Skeletal muscle tissue (tissue), 4 donors: ENCODE measurements around the gene ZNF195. TPM values are rescaled to one million over a fixed set of nuclear protein-coding genes. Genes with fewer than 3 reads are reported as not detected.

Source experiments
- H3K27ac ChIP-seq: one replicate; pipeline ENCODE4 v1.7.0; 2013; ENCODE audit warnings: mild to moderate bottlenecking, low read depth, low read length, inconsistent platforms
- H3K27me3 ChIP-seq, 3 donors: one replicate each; pipeline ENCODE4 v1.7.0; 2013; ENCODE audit warnings: low read length in 3 of 3; ENCODE audit not compliant: control insufficient read depth in 3 of 3, insufficient read depth in 3 of 3
- H3K36me3 ChIP-seq, 3 donors: one replicate each; pipeline ENCODE4 v1.7.0; 2013; ENCODE audit warnings: low read length in 3 of 3; ENCODE audit not compliant: control insufficient read depth in 3 of 3, insufficient read depth in 3 of 3
- H3K4me1 ChIP-seq, 3 donors: one replicate each; pipeline ENCODE4 v1.7.0; 2013; ENCODE audit warnings: low read length in 3 of 3, mild to moderate bottlenecking in 3 of 3; ENCODE audit not compliant: control insufficient read depth in 3 of 3, insufficient read depth in 3 of 3
- H3K4me3 ChIP-seq, 3 donors: one replicate each; pipeline ENCODE4 v1.7.0; 2013; ENCODE audit warnings: low read length in 3 of 3
- H3K9ac ChIP-seq, 3 donors: one replicate each; pipeline ENCODE4 v1.7.0; 2013; ENCODE audit warnings: low read length in 3 of 3, mild to moderate bottlenecking in 3 of 3, moderate library complexity in 2 of 3, low read depth in 1 of 3
- H3K9me3 ChIP-seq, 3 donors: one replicate each; pipeline ENCODE4 v1.7.0; 2013; ENCODE audit warnings: low read length in 3 of 3; ENCODE audit not compliant: control insufficient read depth in 3 of 3
- total RNA-seq: library from RNA; depleted of rRNA; stranded (reverse); fragments of >200 nt; gene quantifications from one replicate; pipeline ENCODE4 v1.2.3, GENCODE V29; 2014
- donor health status: Osteomylitis.

Gene ZNF195
- total RNA-seq, 1 donor from 2014 or later: 9.4 TPM

DNA sequence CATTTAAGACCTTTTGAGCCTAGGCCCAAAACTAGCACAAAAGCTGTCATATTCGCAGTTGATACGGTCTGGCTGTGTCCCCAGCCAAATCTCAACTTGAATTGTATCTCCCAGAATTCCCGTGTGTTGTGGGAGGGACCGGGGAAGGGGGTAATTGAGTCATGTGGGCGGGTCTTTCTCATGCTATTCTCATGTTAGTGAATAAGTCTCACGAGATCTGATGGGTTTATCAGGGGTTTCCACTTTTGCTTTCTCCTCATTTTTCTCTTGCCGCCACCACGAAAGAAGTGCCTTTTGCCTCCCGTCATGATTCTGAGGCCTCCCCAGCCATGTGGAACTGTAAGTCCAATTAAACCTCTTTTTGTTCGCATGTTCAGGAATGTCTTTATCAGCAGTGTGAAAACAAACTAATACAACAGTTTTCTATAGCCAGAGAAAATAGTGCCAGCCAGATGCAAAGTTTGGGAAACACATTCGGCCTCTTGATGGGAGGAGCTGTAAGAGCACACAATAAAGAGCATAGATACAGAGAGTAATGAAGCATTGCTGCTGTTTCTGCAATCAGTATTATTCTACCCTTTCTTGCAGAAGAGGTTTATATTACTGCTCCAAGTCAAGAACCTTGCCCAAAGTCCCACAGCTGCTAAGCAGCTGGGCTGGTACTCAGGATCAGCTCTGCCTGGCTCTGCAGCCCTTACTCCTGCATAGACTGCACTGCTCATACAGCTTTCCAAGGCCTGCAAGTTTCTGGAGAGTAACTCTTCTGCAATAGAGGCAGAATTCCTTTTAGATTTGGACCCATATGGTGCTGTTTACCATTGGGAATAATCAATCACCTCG, 2.0 kb upstream of the ZNF195 start:
- H3K36me3 ChIP-seq: peaks cover 0 to 5% (median 3%) of the 10 kb centered on the region in 3 donors
- H3K27me3 ChIP-seq: no peaks in the 10 kb centered on the region
- no peak overlapping the region for H3K27ac ChIP-seq
- no peak overlapping the region for H3K9ac ChIP-seq
- peaks cover 11 to 19% (median 16%) of the 10 kb centered on the region in 3 donors for H3K4me1 ChIP-seq
- H3K4me3 ChIP-seq: no peak overlapping the region
- H3K9me3 ChIP-seq: no peaks in the 10 kb centered on the region

DNA sequence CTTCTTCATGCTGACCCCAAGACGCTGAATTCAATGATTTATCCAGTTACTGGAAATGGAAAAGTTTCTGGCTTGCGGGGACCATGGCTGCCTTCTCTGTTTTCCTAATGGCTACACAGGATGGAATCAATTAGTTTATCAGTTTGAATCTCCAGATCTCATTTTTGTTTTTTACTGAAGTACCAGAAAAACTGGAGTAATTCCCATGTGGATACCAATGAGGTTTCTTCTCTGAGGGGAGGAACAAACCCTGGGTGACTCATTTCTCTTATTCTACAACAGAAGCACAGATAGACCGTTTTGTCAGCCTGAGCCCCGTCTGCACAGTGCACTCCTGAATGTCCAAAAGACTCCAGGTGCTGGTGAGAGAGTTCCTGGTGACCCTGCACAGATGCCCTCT, 3.4 kb downstream of the ZNF195 start:
- Histone ChIP-seq H3K36me3 (peaks cover 5 to 19% (median 10%) of the 10 kb centered on the region in 3 donors), H3K27me3 (no peaks in the 10 kb centered on the region), H3K27ac (no peak overlapping the region), H3K9me3 (no peaks in the 10 kb centered on the region), H3K4me3 (no peak overlapping the region), H3K9ac (no peak overlapping the region), H3K4me1 (peaks cover 11 to 19% (median 16%) of the 10 kb centered on the region in 3 donors)

DNA sequence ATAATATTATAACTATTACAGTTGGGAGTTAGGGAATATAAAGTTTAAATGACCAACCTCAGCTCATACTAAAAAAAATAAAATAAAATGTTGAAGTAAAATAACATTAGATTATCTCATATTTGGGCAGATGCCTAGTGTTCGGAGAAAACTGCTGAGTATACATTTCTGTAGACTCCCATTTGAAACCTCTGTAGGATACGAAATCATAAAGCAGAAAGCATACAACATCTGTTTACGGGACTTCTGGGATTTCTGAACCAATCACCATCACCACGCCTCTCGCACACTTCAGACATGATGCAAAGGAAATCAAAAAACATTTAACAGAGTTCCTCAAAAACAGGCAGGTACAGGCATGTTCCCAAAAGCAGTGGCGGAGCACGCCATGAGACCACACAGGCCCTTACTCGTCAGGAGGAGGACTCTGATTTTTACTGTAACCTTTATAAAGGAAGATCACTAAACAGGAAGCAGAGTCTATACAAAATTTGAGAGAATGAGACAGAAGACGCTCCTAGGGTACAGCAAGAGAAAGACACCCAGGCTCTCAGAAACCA, 8.6 kb downstream of the ZNF195 start:
- Histone ChIP-seq H3K9ac (no peak overlapping the region), H3K36me3 (peaks cover 28 to 54% (median 48%) of the 10 kb centered on the region in 3 donors), H3K4me1 (no peaks in the 10 kb centered on the region), H3K9me3 (no peaks in the 10 kb centered on the region), H3K4me3 (no peak overlapping the region), H3K27me3 (no peaks in the 10 kb centered on the region), H3K27ac (no peak overlapping the region)

DNA sequence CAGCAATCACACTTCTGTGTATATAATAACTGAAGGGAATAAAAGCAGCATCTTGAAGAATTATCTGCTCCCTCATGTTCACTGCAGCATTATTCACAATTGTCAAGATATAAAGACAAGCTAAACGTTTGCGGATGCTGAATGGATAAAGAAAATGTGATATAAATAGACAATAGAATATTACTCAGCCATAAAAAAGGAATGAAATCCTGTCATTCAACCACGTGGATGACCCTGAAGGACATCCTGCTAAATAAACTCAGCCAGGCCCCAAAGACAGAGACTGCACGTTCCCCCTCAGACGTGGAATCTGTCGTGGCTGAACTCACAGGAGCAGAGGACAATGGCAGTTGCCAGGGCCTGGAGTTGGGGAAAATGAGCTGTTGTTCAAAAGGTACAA, 9.6 kb downstream of the ZNF195 start:
- Histone ChIP-seq H3K4me1 (no peaks in the 10 kb centered on the region), H3K9ac (no peak overlapping the region), H3K4me3 (no peak overlapping the region), H3K27me3 (no peaks in the 10 kb centered on the region), H3K9me3 (no peaks in the 10 kb centered on the region), H3K36me3 (peaks cover 35 to 57% (median 56%) of the 10 kb centered on the region in 3 donors), H3K27ac (no peak overlapping the region)

DNA sequence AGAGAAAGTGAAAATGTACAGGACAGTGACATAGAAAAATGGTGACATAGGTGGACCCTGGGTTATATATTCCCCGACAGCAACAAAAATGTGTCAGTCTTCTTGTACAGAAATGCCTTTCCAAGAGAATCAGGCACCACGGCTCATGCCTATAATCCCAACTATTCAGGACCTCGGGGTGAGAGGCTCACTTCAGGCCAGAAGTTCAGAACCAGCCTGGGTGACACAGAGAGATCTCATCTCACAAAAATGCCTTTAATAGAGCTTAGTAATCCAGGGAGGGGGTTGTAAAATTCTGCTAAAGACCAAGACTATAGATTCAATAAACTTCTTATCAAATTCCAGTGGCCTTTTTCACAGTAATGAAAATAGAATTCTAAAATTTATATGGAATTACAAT, 10.7 kb downstream of the ZNF195 start:
- H3K27me3 ChIP-seq: no peaks in the 10 kb centered on the region
- no peak overlapping the region for H3K27ac ChIP-seq
- no peak overlapping the region for H3K9ac ChIP-seq
- H3K4me3 ChIP-seq: no peak overlapping the region
- H3K36me3 ChIP-seq: peaks cover 42 to 66% (median 62%) of the 10 kb centered on the region in 3 donors
- H3K4me1 ChIP-seq: no peaks in the 10 kb centered on the region
- peaks cover 0 to 3% (median 0%) of the 10 kb centered on the region in 3 donors for H3K9me3 ChIP-seq

DNA sequence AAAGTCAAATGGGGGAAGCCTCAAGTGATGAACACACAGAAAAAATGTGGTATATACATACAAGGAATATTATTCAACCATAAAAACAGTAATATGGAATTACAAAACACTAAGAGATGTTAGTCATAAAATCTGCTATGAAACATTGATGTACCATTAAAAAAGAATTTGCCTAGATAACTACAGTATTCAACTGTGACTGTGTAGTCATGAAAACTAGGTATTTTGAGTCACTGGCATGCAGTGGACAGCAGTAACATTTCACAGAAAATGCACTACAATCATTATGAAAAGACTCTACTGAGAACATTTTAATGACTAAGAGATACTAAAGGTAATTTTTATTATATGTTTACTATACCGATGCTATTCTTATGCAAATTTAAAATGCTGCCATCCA, 11.7 kb downstream of the ZNF195 start:
- no peaks in the 10 kb centered on the region for H3K27me3 ChIP-seq
- H3K27ac ChIP-seq: no peak overlapping the region
- H3K9me3 ChIP-seq: peaks cover 0 to 3% (median 0%) of the 10 kb centered on the region in 3 donors
- H3K9ac ChIP-seq: no peak overlapping the region
- peaks cover 45 to 71% (median 67%) of the 10 kb centered on the region in 3 donors for H3K36me3 ChIP-seq
- no peaks in the 10 kb centered on the region for H3K4me1 ChIP-seq
- no peak overlapping the region for H3K4me3 ChIP-seq

DNA sequence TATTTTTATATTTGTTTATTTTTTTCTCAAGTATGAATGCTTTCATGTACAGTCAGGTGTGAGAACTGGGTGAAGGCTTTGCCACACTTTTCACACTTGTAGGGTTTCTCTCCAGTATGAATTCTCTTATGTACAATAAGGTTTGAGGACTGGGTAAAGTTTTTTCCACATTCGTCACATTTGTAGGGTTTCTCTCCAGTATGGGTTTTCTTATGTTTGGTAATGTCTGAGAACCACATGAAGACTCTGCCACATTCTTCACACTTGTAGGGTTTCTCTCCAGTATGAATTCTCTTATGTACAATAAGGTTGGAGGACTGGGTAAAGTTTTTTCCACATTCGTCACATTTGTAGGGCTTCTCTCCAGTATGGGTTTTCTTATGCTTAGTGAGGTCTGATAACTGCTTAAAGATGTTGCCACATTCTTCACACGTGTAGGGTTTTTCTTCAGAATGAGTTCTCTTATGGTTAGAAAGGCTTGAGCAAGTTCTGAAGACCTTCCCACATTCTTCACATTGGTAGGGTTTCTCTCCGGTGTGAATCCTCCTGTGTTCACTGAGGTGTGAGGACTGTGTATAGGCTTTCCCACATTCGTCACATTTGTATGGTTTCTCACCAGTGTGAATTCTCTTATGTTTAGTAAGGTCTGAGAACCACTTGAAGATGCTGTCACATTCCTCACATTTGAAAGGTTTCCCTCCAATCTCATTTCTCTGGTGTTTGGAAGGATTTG, 19.7 kb downstream of the ZNF195 start:
- Histone ChIP-seq H3K27ac (no peak overlapping the region), H3K4me3 (no peak overlapping the region), H3K4me1 (no peaks in the 10 kb centered on the region), H3K9ac (no peak overlapping the region), H3K27me3 (no peaks in the 10 kb centered on the region), H3K9me3 (peaks cover 27 to 34% (median 30%) of the 10 kb centered on the region in 3 donors), H3K36me3 (peaks cover 42 to 53% (median 44%) of the 10 kb centered on the region in 3 donors)

DNA sequence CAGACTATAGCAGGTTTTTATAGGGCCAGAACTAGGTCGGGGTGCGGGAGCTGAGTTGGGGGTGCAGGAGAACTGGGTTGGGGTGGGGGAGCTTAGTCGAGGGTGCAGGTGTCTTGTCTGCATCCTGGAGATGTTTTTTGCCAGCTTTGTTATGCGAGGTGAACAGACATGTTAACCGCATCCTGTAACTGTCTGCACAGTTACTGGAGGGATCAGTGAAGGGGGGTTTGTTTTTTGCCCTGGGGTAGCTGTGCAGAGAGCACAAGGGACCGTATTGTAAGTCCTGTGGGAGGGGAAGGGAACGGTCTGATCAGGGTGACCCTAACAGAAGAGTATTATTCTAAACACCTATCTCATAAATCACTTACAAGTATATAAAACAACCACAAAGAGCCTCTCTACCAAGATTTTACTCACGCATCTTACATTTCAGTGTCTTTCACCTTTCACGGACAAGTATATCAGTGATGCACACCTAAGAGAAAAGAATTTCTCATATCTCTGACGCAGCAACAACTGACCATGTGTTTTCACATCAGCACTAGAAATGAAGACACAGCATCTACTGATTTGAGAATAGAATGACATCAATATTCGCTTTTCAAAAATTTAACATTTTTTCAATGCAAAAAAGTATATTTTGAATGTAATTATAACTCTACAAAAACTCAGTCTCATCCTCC, 20.8 kb downstream of the ZNF195 start:
- Histone ChIP-seq H3K36me3 (peaks cover 34 to 46% (median 35%) of the 10 kb centered on the region in 3 donors), H3K4me3 (no peak overlapping the region), H3K27me3 (no peaks in the 10 kb centered on the region), H3K9ac (no peak overlapping the region), H3K4me1 (no peaks in the 10 kb centered on the region), H3K27ac (no peak overlapping the region), H3K9me3 (peaks cover 26 to 38% (median 27%) of the 10 kb centered on the region in 3 donors)

DNA sequence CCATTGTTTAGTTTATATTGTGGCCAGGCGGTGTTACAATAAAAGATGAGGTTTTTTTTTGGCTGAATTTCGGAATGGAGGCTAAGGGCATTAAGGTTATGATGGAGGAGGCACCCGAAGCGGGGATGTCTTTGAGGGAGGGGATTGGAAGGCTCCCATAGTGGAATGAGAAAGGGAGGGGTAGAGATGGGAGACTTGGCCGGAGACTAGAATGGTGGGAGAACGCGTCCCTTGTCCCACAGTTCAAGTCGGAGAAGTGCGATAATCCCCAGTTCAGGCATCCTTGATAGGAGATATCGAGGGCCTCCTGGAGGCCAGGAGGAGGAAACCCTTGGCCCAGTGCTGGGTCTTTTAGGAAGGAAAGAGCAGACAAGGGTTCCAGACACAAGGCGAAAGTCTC, 21.6 kb downstream of the ZNF195 start:
- Histone ChIP-seq H3K9ac (no peak overlapping the region), H3K27me3 (no peaks in the 10 kb centered on the region), H3K27ac (no peak overlapping the region), H3K4me1 (no peaks in the 10 kb centered on the region), H3K9me3 (peaks cover 27 to 38% (median 30%) of the 10 kb centered on the region in 3 donors), H3K4me3 (no peak overlapping the region), H3K36me3 (peaks cover 29 to 42% (median 32%) of the 10 kb centered on the region in 3 donors)
